Measurements from ENCODE around the gene KLF12.

The KLF12 gene

GRCh38 chr13:74148352-74148751 is 14.1 kb upstream of the KLF12 start:
- no peaks in the 10 kb centered on the region for H3K9me3 ChIP-seq (ENCODE audit: low read length)

GRCh38 chr13:74145249-74145975 is 11.2 kb upstream of the KLF12 start:
- Histone ChIP-seq H4K20me1 (ENCODE audit: insufficient read depth, low read length) (no peaks in the 10 kb centered on the region), H3K36me3 (ENCODE audit: insufficient read depth, low read length) (no peaks in the 10 kb centered on the region), H3K9me3 (ENCODE audit: low read length) (no peaks in the 10 kb centered on the region), H3K4me3 (ENCODE audit: low read depth, low read length, poor library complexity, severe bottlenecking) (no peak overlapping the region), H3F3A (ENCODE audit: insufficient read depth, low read length) (no peaks in the 10 kb centered on the region), H3K79me2 (ENCODE audit: insufficient read depth, low read length) (no peaks in the 10 kb centered on the region), H3K27me3 (ENCODE audit: insufficient read depth, low read length) (no peaks in the 10 kb centered on the region), H3K9me2 (ENCODE audit: low read depth, low read length) (no peaks in the 10 kb centered on the region), H2AFZ (ENCODE audit: low read length) (no peak overlapping the region), H3K4me1 (ENCODE audit: insufficient read depth, low read length, severe bottlenecking) (no peaks in the 10 kb centered on the region), H3K9ac (ENCODE audit: low read length) (no peak overlapping the region), H3K4me2 (ENCODE audit: low read length) (no peak overlapping the region), H3K27ac (ENCODE audit: low read depth, low read length, poor library complexity, severe bottlenecking) (no peak overlapping the region)
- no peak for TF ChIP-seq CTCF (IDR thresholded peaks at IDR 0.05; ENCODE audit: low read length)
- TF ChIP-seq EZH2 (IDR thresholded peaks at IDR 0.05; ENCODE audit: borderline replicate concordance, low read length): no peak

More at GRCh38 chr13:74148352-74148751, 14.1 kb upstream of the KLF12 start:
- no peaks in the 10 kb centered on the region for H3K4me1 ChIP-seq (ENCODE audit: insufficient read depth, low read length, severe bottlenecking)
- H4K20me1 ChIP-seq (ENCODE audit: insufficient read depth, low read length): no peaks in the 10 kb centered on the region
- H3K79me2 ChIP-seq (ENCODE audit: insufficient read depth, low read length): no peaks in the 10 kb centered on the region
- no peaks in the 10 kb centered on the region for H3F3A ChIP-seq (ENCODE audit: insufficient read depth, low read length)
- no peak overlapping the region for H3K4me2 ChIP-seq (ENCODE audit: low read length)
- no peak overlapping the region for H3K4me3 ChIP-seq (ENCODE audit: low read depth, low read length, poor library complexity, severe bottlenecking)
- no peaks in the 10 kb centered on the region; the same call in 1 of the 2 replicates for H3K27me3 ChIP-seq (ENCODE audit: insufficient read depth, low read length)
- H3K36me3 ChIP-seq (ENCODE audit: insufficient read depth, low read length): no peaks in the 10 kb centered on the region
- H2AFZ ChIP-seq (ENCODE audit: low read length): no peak overlapping the region
- no peak overlapping the region for H3K9ac ChIP-seq (ENCODE audit: low read length)
- TF ChIP-seq CTCF (IDR thresholded peaks at IDR 0.05; ENCODE audit: low read length) (no peak), EZH2 (IDR thresholded peaks at IDR 0.05; ENCODE audit: borderline replicate concordance, low read length) (no peak)
- H3K27ac ChIP-seq (ENCODE audit: low read depth, low read length, poor library complexity, severe bottlenecking): no peak overlapping the region
- H3K9me2 ChIP-seq (ENCODE audit: low read depth, low read length): no peaks in the 10 kb centered on the region

GRCh38 chr13:74144269-74144668 is 10.1 kb upstream of the KLF12 start:
- Histone ChIP-seq H3K9me3 (ENCODE audit: low read length) (no peaks in the 10 kb centered on the region), H3K27me3 (ENCODE audit: insufficient read depth, low read length) (no peaks in the 10 kb centered on the region), H3K9ac (ENCODE audit: low read length) (no peak overlapping the region), H3K4me3 (ENCODE audit: low read depth, low read length, poor library complexity, severe bottlenecking) (no peak overlapping the region), H3F3A (ENCODE audit: insufficient read depth, low read length) (no peaks in the 10 kb centered on the region), H3K9me2 (ENCODE audit: low read depth, low read length) (no peaks in the 10 kb centered on the region), H3K4me2 (ENCODE audit: low read length) (no peak overlapping the region), H3K4me1 (ENCODE audit: insufficient read depth, low read length, severe bottlenecking) (no peaks in the 10 kb centered on the region), H4K20me1 (ENCODE audit: insufficient read depth, low read length) (no peaks in the 10 kb centered on the region), H3K79me2 (ENCODE audit: insufficient read depth, low read length) (no peaks in the 10 kb centered on the region), H2AFZ (ENCODE audit: low read length) (no peak overlapping the region), H3K36me3 (ENCODE audit: insufficient read depth, low read length) (no peaks in the 10 kb centered on the region), H3K27ac (ENCODE audit: low read depth, low read length, poor library complexity, severe bottlenecking) (no peak overlapping the region)
- TF ChIP-seq CTCF (IDR thresholded peaks at IDR 0.05; ENCODE audit: low read length) (no peak), EZH2 (IDR thresholded peaks at IDR 0.05; ENCODE audit: borderline replicate concordance, low read length) (no peak)
